GM21717 (cell line): Measurements from ENCODE around the gene STRAP.
"Not testable (repeated sequence)": the region's sequence is repeated elsewhere in the genome, so short reads cannot be mapped to it uniquely, and the experiment has no call there.

Experiments used
- ATAC-seq: cut with Tn5 transposase; IDR thresholded peaks from one replicate; pipeline ENCODE4 v1.9.1; 2021; ENCODE audit warnings: mild to moderate bottlenecking, moderate library complexity; ENCODE audit not compliant: unreplicated experiment

Gene STRAP

GRCh38 chr12:15919418-15919817 lies 37.2 kb downstream of the STRAP start:
- ATAC-seq = no peak

DNA sequence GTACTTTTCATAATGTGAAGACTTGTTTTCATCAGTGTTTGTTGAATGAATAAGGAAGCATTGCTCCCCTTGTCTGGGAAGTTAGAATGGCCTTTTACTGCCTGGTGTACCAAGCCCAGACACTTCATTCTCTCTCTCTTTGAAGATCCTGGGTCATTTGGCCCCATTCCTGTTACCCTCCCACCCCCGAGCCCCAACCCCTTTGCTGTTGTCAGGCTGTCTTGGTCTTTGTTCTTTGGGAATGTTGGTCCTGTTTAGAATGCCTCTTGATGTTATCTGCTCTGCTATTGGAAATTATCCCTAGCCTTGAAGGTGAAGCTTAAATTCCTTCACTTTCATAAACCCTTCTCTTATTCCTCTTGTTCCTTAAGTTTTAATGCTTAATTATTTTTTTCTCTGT lies 42.8 kb downstream of the STRAP start:
- ATAC-seq = no peak

GRCh38 chr12:15928346-15928745 lies 46.2 kb downstream of the STRAP start:
- ATAC-seq = no peak

DNA sequence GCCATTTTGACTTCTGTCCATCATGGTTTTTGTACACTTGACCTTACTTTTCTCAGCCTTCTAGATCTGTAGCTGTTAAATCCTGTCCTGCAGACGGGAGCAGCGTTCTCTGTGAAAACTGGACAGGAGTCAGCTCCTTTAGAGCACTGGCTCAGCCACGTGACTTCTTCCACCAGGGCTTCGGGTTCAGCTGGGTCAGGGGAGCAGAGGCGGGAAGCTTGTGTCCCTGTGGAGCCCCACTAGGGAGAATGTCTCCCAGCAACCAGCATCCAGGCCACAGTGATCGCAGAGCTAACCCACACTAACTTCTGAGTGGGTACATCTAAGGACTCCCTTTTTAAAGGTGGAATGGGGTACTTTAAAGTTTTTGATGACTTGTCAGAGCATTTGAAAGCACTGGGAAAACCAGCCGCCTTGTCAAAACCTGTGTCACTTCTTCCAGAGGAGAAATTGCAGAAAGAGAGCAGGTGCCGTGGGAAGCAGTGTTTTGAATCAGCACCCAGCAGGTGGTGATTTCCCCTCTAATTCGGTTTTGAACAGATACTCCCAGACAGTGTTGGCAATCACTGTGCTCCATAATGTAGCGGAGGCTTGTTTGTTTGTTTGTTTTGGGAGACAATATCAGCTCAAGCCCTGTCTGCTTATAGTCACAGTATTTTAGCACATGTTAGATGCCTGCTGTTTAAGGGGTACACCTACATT lies 46.8 kb downstream of the STRAP start:
- no peak for ATAC-seq

GRCh38 chr12:15931590-15932053 lies 49.4 kb downstream of the STRAP start:
- no peak for ATAC-seq

- no peak for ATAC-seq
These were observed 50.1 kb downstream of the STRAP start for GRCh38 chr12:15932327-15932726.

- no peak for ATAC-seq
These were observed 50.8 kb downstream of the STRAP start for GRCh38 chr12:15932971-15933370.

DNA sequence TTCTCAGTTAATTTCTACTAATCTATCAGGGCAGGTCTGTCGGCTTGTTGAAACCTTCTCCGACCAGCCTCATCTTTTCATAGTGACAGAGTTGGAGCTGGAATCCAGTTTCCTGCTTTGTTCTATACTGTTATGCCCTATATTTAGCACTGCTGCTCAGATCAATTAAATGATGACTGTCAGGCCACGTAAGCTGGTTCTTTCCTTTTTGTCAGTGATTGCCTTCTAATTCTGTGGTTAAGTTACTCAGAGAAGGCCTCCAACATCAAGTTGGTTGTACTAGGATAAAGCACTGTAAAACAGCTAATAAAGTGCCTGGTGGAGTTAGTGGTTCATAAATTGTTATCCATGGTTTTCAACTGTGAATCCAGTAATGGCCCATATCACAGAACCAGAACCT lies 51.6 kb downstream of the STRAP start:
- ATAC-seq = no peak

- ATAC-seq = no peak
These were observed 54.6 kb downstream of the STRAP start for GRCh38 chr12:15936751-15937150.

- ATAC-seq = no peak
These were observed 55.7 kb downstream of the STRAP start for GRCh38 chr12:15937902-15938301.

DNA sequence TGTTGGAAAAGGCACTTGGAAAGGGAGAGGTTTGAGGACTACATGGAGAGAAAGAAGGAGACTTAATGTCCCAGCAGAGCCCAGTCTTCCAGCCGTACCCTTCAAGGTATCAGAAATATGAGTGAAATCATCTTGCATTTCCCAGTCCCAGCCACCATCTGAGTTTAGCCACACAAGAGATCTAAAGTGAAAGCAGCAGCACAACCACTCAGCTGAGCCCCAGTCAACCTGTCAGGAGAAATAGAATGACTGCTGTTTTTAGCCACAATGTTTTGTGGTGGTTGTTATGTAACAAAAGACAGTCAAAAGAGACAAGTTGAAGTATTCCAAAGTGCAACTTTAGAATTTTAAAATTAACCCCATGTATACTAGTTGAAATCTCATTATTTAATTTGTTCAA lies 56.9 kb downstream of the STRAP start:
- no peak for ATAC-seq

GRCh38 chr12:15942475-15942874 lies 60.3 kb downstream of the STRAP start:
- ATAC-seq = no peak

GRCh38 chr12:15943519-15943918 lies 61.3 kb downstream of the STRAP start:
- not testable (repeated sequence) for ATAC-seq

GRCh38 chr12:15948461-15948860 lies 66.3 kb downstream of the STRAP start:
- ATAC-seq = not testable (repeated sequence)
